Panc1 (cell line): Measurements from ENCODE around the gene PADI6.

Experiments used
- CTCF ChIP-seq: fragments of 450-650 bp; IDR thresholded peaks from 2 replicates; pipeline ENCODE4 v1.5.1; 2017; ENCODE audit warnings: mild to moderate bottlenecking
- POLR2AphosphoS5 ChIP-seq: IDR thresholded peaks from 2 replicates; pipeline ENCODE4 v1.6.1; 2012; ENCODE audit warnings: mild to moderate bottlenecking, low read depth, low read length, moderate library complexity
- REST ChIP-seq, 2 experiments: IDR thresholded peaks; 2 replicates each; pipeline ENCODE4 v1.6.1; 2011 to 2012; ENCODE audit warnings: low read depth in 2 of 2, control low read depth in 1 of 2, low read length in 1 of 2, mild to moderate bottlenecking in 1 of 2, moderate library complexity in 1 of 2; ENCODE audit not compliant: insufficient read depth in 1 of 2

- TF ChIP-seq CTCF (no peak), REST (IDR thresholded peaks at IDR 0.05; ENCODE audit: insufficient read depth in 1 of 2, low read depth in 2 of 2, low read length in 1 of 2) (no peak), POLR2AphosphoS5 (no peak)
Measured at GRCh38 chr1:17440074-17440826, 68.3 kb downstream of the PADI6 start.
